Calu3 (cell line): ENCODE results near the gene TRIM42. TPM values are rescaled to one million over a fixed set of nuclear protein-coding genes. Genes with fewer than 3 reads are reported as not detected.

Experiments
- Bru-seq: library from RNA; stranded (reverse); fragments of 400-500 nt; gene quantifications from one replicate; lab custom pipeline; 2021; lab: Mats Ljungman, UMichigan
- BruChase-seq, 2 experiments: library from RNA; stranded (reverse); fragments of 400-500 nt; gene quantifications; one replicate each; lab custom pipeline; 2021; lab: Mats Ljungman, UMichigan
- BruUV-seq: library from RNA; stranded (reverse); fragments of 400-500 nt; replicated peaks from 2 replicates; lab custom pipeline; 2021; lab: Mats Ljungman, UMichigan
- CTCF ChIA-PET: fragments of 300-600 bp; sonication (Branson Sonifier 250); formaldehyde crosslinking; loops from one replicate; lab custom pipeline; 2022; ENCODE audit warnings: antibody characterized with exemption; lab: Charles Lee
- DNase-seq: peaks from one replicate; pipeline ENCODE4 v3.0.0; 2022
- H3K27ac Mint-ChIP-seq: one replicate; pipeline ENCODE4 v1.8.0; 2022; ENCODE audit warnings: mixed read lengths; ENCODE audit not compliant: unreplicated experiment
- H3K27me3 Mint-ChIP-seq: one replicate; pipeline ENCODE4 v1.8.0; 2022; ENCODE audit warnings: mixed read lengths; ENCODE audit not compliant: unreplicated experiment
- H3K36me3 Mint-ChIP-seq: one replicate; pipeline ENCODE4 v1.8.0; 2022; ENCODE audit warnings: mild to moderate bottlenecking, moderate library complexity, mixed read lengths; ENCODE audit not compliant: insufficient read depth, unreplicated experiment
- H3K4me1 Mint-ChIP-seq: one replicate; pipeline ENCODE4 v1.8.0; 2022; ENCODE audit warnings: mild to moderate bottlenecking, low read depth, mixed read lengths; ENCODE audit not compliant: unreplicated experiment
- H3K4me3 Mint-ChIP-seq: one replicate; pipeline ENCODE4 v1.8.0; 2022; ENCODE audit warnings: mild to moderate bottlenecking, low read depth, moderate library complexity, mixed read lengths; ENCODE audit not compliant: unreplicated experiment
- H3K9me3 Mint-ChIP-seq: one replicate; pipeline ENCODE4 v1.8.0; 2022; ENCODE audit warnings: low read depth, mixed read lengths; ENCODE audit not compliant: unreplicated experiment
- CTCF ChIP-seq: fragments of 200-600 bp; IDR thresholded peaks from one replicate; pipeline ENCODE4 v1.8.0; 2022; ENCODE audit warnings: antibody characterized with exemption; ENCODE audit not compliant: unreplicated experiment
- intact Hi-C: fragments of 100-400 bp; cut with micrococcal nuclease; formaldehyde crosslinking; loops from one replicate; pipeline ENCODE4 v1.10.0; 2022; ENCODE audit not compliant: unreplicated experiment
- long read RNA-seq: library from polyadenylated mRNA; stranded (forward); transcript quantifications from one replicate; pipeline ENCODE4 v2.0.0, GENCODE V29; 2022
- total RNA-seq: library from RNA; stranded (reverse); gene quantifications from 2 replicates; pipeline ENCODE4 v1.2.3, GENCODE V29; 2022

The TRIM42 gene
- total RNA-seq (not detected in 2 replicates), Bru-seq, nascent RNA (not detected), BruChase-seq, experiment 1, labeled RNA remaining after a 6-hour chase (not detected), BruChase-seq, experiment 2, labeled RNA remaining after a 2-hour chase (not detected)
- long read RNA-seq, result 0 reads

GRCh38 chr3:140677764-140678163 is at the start of gene TRIM42:
Gene TRIM42 (plus strand): TSS chr3:140678064. CDS start chr3:140678230, 166 bp downstream.
- Mint-ChIP-seq H3K4me1 (no peaks in the 10 kb centered on the region), H3K27ac (no peak within 1 kb of the TSS), H3K4me3 (no peak within 1 kb of the TSS), H3K9me3 (peaks cover 3% of the 10 kb centered on the region), H3K27me3 (peaks cover 24% of the 10 kb centered on the region), H3K36me3 (no peaks in the 10 kb centered on the region)
- no peak for DNase-seq
- intact Hi-C loops, result no loop called here
- CTCF ChIA-PET, result interaction anchor here (0.9 to 1.2 kb wide), 2 partner anchors 11 to 25 kb away, joined by 3 read pairs; no protein-coding TSS in a partner anchor
- TF ChIP-seq CTCF, result no peak
- no TSS peak for BruUV-seq

- DNase-seq, result no peak
- no peak for TF ChIP-seq CTCF
- Mint-ChIP-seq H3K4me3 (no peak overlapping the region), H3K9me3 (no peaks in the 10 kb centered on the region), H3K4me1 (peaks cover 56% of the 10 kb centered on the region), H3K36me3 (peaks cover 5% of the 10 kb centered on the region), H3K27ac (no peak overlapping the region), H3K27me3 (peaks cover 4% of the 10 kb centered on the region)
- intact Hi-C loops, result no loop called here
- BruUV-seq, result no TSS peak
- CTCF ChIA-PET, result no interaction called here
Measured at GRCh38 chr3:140628606-140629005, 49.3 kb upstream of the TRIM42 start.

- H3K9me3 Mint-ChIP-seq, result no peaks in the 10 kb centered on the region
- peaks cover 56% of the 10 kb centered on the region for H3K4me1 Mint-ChIP-seq
- no peak for TF ChIP-seq CTCF
- CTCF ChIA-PET, result interaction anchor here (1.7 kb wide), 1 partner anchor 17 kb away, joined by 3 read pairs; no protein-coding TSS in a partner anchor
- DNase-seq, result peak; percentile 71
- no peaks in the 10 kb centered on the region for H3K27me3 Mint-ChIP-seq
- peaks cover 5% of the 10 kb centered on the region for H3K36me3 Mint-ChIP-seq
- no peak overlapping the region for H3K4me3 Mint-ChIP-seq
- H3K27ac Mint-ChIP-seq, result peak overlapping the region; percentile 82
- intact Hi-C loops, result loop anchor here (5.0 kb wide), 1 partner anchor 98 kb away; no protein-coding TSS in a partner anchor
- no TSS peak for BruUV-seq
Measured at GRCh38 chr3:140629357-140630137, 48.3 kb upstream of the TRIM42 start.

- H3K9me3 Mint-ChIP-seq, result no peaks in the 10 kb centered on the region
- H3K27ac Mint-ChIP-seq, result peak overlapping the region; percentile 82
- no TSS peak for BruUV-seq
- no peak for TF ChIP-seq CTCF
- intact Hi-C loops, result loop anchor here (5.0 kb wide), 1 partner anchor 97 kb away; no protein-coding TSS in a partner anchor
- no peak for DNase-seq
- peaks cover 5% of the 10 kb centered on the region for H3K36me3 Mint-ChIP-seq
- no peaks in the 10 kb centered on the region for H3K27me3 Mint-ChIP-seq
- CTCF ChIA-PET, result interaction anchor here (1.7 kb wide), 1 partner anchor 16 kb away, joined by 3 read pairs; no protein-coding TSS in a partner anchor
- H3K4me1 Mint-ChIP-seq, result peaks cover 56% of the 10 kb centered on the region
- no peak overlapping the region for H3K4me3 Mint-ChIP-seq
Measured at GRCh38 chr3:140630366-140630765, 47.5 kb upstream of the TRIM42 start.
